ENCODE results near the gene CCNT1.

CCNT1 gene

DNA sequence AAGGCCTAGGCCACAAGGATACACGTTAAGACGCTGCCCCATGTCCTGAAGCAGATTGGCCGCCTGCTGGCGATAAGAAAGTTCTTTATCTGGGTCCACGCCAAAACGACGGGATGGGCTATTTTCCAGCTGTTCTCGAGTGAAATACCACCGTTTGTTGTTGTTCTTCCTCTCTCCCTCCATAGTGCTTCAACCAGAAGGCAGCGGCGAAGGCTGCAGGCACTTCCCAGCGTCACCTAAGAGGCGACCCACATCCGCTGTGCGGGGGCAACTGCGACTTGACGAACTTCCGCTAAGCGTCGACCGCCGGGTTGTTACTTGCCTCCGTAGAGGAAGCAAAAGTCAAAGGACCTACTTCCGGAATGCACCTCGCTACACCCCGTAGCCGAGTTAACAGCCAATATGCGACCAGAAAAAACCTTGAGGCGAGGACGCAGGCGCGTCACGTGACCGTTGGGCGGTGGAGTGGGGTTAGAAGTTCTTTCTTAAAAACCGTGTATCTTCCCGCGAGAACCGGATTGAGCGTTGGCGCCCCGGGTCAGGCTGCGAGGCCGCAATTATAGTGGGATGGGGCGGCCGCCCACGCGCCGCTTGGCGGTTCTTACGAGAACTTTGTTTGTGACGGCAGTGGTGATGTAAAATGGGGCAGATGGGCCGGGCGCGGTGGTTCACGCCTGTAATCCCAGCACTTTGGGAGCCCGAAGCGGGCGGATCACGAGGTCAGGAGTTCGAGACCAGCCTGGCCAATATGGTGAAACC is at the start of gene CCNT1:
TSS of gene CCNT1 (minus strand) at position 215 of the 759 bp plus-strand sequence. CDS start at position 183, 32 bp downstream.
- Histone ChIP-seq H3K36me3 (ENCODE audit: control insufficient read depth in 1 of 2, insufficient read depth in 2 of 2, low read length in 2 of 2) (peaks cover 0 to 23% of the 10 kb centered on the region in 2 donors), H3K27ac (ENCODE audit: low read depth, low read length) (peak within 1 kb of the TSS; percentile 94), H3K9ac (ENCODE audit: low read depth in 1 of 2, low read length in 2 of 2) (peak within 1 kb of the TSS; percentile 92 to 99), H3K4me3 (ENCODE audit: low read depth in 1 of 2, low read length in 2 of 2) (peak within 1 kb of the TSS; percentile 90 to 98), H3K9me3 (ENCODE audit: control insufficient read depth in 1 of 2, low read length in 2 of 2) (peaks cover 6 to 7% of the 10 kb centered on the region in 2 donors), H3K27me3 (ENCODE audit: control insufficient read depth in 1 of 2, insufficient read depth in 2 of 2, low read length in 2 of 2) (no peaks in the 10 kb centered on the region), H3K4me1 (ENCODE audit: control insufficient read depth in 1 of 2, insufficient read depth in 2 of 2, low read length in 2 of 2) (peaks cover 14 to 30% of the 10 kb centered on the region in 2 donors)

DNA sequence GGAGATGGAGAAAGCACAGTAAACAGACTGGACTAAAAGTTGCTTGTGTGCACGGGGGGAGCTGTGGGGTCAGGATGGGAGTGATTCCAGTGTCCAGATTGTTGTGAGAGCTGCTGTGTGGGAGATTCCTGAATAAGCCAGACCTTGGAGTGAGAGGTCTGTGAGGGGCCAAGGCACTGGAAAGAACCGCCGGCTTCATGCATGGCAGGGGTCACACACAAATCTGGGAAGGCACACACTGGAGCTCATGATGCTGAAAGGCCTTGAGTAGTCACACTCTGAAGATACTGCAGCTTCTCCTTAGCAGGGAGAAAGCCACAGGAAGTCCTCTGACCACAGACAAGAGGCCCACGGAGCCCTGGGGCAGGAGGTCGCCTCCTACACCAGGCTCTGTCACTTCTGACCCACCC is 49.3 kb upstream of the CCNT1 start:
- H3K4me1 ChIP-seq (ENCODE audit: control insufficient read depth in 1 of 2, insufficient read depth in 2 of 2, low read length in 2 of 2) = peaks cover 5 to 7% of the 10 kb centered on the region in 2 donors
- H3K27me3 ChIP-seq (ENCODE audit: control insufficient read depth in 1 of 2, insufficient read depth in 2 of 2, low read length in 2 of 2) = no peaks in the 10 kb centered on the region
- no peak overlapping the region for H3K27ac ChIP-seq (ENCODE audit: low read depth, low read length)
- H3K36me3 ChIP-seq (ENCODE audit: control insufficient read depth in 1 of 2, insufficient read depth in 2 of 2, low read length in 2 of 2) = peaks cover 12 to 41% of the 10 kb centered on the region in 2 donors
- H3K4me3 ChIP-seq (ENCODE audit: low read depth in 1 of 2, low read length in 2 of 2) = no peak overlapping the region
- no peaks in the 10 kb centered on the region for H3K9me3 ChIP-seq (ENCODE audit: control insufficient read depth in 1 of 2, low read length in 2 of 2)
- no peak overlapping the region for H3K9ac ChIP-seq (ENCODE audit: low read depth in 1 of 2, low read length in 2 of 2)

DNA sequence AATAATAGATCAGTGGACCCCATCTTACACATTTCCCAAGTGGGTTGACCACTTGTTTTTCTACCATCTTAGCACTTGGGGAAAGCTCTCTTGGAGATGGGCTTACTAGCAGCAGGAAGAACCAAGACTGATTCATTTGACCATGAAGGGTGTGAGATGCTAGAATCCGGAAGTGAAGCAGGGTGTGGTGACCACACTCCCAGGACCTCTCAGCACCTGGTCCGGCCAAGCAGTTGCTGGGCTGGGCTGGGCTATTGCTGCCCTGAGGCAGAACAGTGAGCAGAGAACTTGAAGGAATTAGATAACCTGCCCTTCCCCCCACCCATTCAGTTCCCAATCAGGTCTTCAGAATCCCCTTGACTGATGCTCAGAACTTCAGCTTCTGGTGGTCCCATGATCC is 48.0 kb upstream of the CCNT1 start:
- peaks cover 5 to 7% of the 10 kb centered on the region in 2 donors for H3K4me1 ChIP-seq (ENCODE audit: control insufficient read depth in 1 of 2, insufficient read depth in 2 of 2, low read length in 2 of 2)
- no peak overlapping the region for H3K9ac ChIP-seq (ENCODE audit: low read depth in 1 of 2, low read length in 2 of 2)
- H3K4me3 ChIP-seq (ENCODE audit: low read depth in 1 of 2, low read length in 2 of 2) = no peak overlapping the region
- peaks cover 5 to 38% of the 10 kb centered on the region in 2 donors for H3K36me3 ChIP-seq (ENCODE audit: control insufficient read depth in 1 of 2, insufficient read depth in 2 of 2, low read length in 2 of 2)
- no peak overlapping the region for H3K27ac ChIP-seq (ENCODE audit: low read depth, low read length)
- H3K9me3 ChIP-seq (ENCODE audit: control insufficient read depth in 1 of 2, low read length in 2 of 2) = no peaks in the 10 kb centered on the region
- no peaks in the 10 kb centered on the region for H3K27me3 ChIP-seq (ENCODE audit: control insufficient read depth in 1 of 2, insufficient read depth in 2 of 2, low read length in 2 of 2)

DNA sequence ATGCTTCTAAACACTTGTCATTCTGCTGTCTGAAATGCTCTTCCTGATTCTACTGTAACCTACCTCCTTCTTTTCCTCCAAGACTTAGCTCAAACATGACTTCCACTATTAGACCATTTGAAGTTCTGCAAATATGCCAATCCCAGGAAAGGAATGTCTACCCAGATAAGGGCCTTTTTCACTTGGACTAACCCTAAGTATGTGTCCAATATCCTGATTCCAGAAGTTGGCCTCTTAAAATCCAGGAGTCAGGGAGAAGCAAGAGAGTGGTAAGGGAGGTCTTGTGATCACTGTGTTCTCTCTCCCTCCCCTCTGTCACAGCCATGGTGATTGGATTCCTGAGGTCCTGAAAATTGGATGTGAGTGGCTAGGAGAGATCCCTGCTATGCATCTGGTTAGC is 42.2 kb upstream of the CCNT1 start:
- Histone ChIP-seq H3K9ac (ENCODE audit: low read depth in 1 of 2, low read length in 2 of 2) (no peak overlapping the region), H3K27ac (ENCODE audit: low read depth, low read length) (no peak overlapping the region), H3K27me3 (ENCODE audit: control insufficient read depth in 1 of 2, insufficient read depth in 2 of 2, low read length in 2 of 2) (no peaks in the 10 kb centered on the region), H3K4me3 (ENCODE audit: low read depth in 1 of 2, low read length in 2 of 2) (no peak overlapping the region), H3K9me3 (ENCODE audit: control insufficient read depth in 1 of 2, low read length in 2 of 2) (no peaks in the 10 kb centered on the region), H3K4me1 (ENCODE audit: control insufficient read depth in 1 of 2, insufficient read depth in 2 of 2, low read length in 2 of 2) (no peaks in the 10 kb centered on the region), H3K36me3 (ENCODE audit: control insufficient read depth in 1 of 2, insufficient read depth in 2 of 2, low read length in 2 of 2) (no peaks in the 10 kb centered on the region)

DNA sequence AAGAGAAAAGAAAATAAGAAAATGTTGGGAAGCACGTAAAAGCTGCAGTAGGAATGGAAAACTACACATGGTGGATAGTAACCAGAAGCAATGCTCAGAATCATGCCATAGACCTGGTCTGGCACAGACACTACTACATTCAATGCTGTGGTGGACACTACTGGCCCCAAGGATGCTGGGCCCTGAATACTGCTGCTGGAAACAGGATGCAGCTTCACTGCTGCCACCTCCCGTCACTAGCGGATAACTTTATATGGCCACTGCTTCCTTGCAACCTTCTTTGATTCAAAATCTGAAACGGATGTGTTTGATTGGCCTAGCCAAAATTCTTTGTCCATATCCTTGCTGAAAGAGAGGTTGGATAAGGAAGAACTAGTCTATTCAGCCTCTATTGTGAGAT is 41.7 kb upstream of the CCNT1 start:
- Histone ChIP-seq H3K36me3 (ENCODE audit: control insufficient read depth in 1 of 2, insufficient read depth in 2 of 2, low read length in 2 of 2) (no peaks in the 10 kb centered on the region), H3K9me3 (ENCODE audit: control insufficient read depth in 1 of 2, low read length in 2 of 2) (no peaks in the 10 kb centered on the region), H3K27ac (ENCODE audit: low read depth, low read length) (no peak overlapping the region), H3K27me3 (ENCODE audit: control insufficient read depth in 1 of 2, insufficient read depth in 2 of 2, low read length in 2 of 2) (no peaks in the 10 kb centered on the region), H3K4me1 (ENCODE audit: control insufficient read depth in 1 of 2, insufficient read depth in 2 of 2, low read length in 2 of 2) (no peaks in the 10 kb centered on the region), H3K9ac (ENCODE audit: low read depth in 1 of 2, low read length in 2 of 2) (no peak overlapping the region), H3K4me3 (ENCODE audit: low read depth in 1 of 2, low read length in 2 of 2) (no peak overlapping the region)

DNA sequence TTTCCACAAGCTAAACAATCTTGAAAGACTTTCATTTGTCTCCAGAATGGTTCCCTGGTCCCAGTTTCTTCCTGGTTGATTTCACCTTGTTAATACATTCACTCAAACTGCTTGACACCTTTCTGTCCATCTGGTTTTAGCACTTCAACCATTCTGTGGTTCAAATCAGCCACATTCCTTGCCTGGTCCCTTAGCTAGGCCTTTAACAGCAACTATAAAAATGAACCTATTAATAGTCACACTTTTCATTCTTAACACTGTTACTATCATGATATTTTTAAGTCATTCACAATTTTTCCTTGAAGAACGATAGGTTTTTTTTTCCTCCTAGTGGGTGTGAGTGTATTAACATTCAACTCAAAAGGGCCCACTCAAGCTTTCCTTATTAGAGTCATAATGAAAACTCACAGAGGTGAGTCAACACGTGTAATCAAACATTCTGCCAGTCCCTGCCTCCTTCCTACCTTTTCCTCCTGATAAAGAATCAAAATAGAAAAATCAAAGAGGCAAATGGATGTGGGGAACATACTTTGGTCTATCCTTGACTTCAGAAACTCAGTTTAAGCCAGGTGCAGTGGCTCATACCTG is 34.4 kb upstream of the CCNT1 start:
- H3K27me3 ChIP-seq (ENCODE audit: control insufficient read depth in 1 of 2, insufficient read depth in 2 of 2, low read length in 2 of 2) = no peaks in the 10 kb centered on the region
- no peak overlapping the region for H3K27ac ChIP-seq (ENCODE audit: low read depth, low read length)
- no peaks in the 10 kb centered on the region for H3K36me3 ChIP-seq (ENCODE audit: control insufficient read depth in 1 of 2, insufficient read depth in 2 of 2, low read length in 2 of 2)
- H3K4me1 ChIP-seq (ENCODE audit: control insufficient read depth in 1 of 2, insufficient read depth in 2 of 2, low read length in 2 of 2) = no peaks in the 10 kb centered on the region
- H3K9ac ChIP-seq (ENCODE audit: low read depth in 1 of 2, low read length in 2 of 2) = no peak overlapping the region
- no peaks in the 10 kb centered on the region for H3K9me3 ChIP-seq (ENCODE audit: control insufficient read depth in 1 of 2, low read length in 2 of 2)
- H3K4me3 ChIP-seq (ENCODE audit: low read depth in 1 of 2, low read length in 2 of 2) = no peak overlapping the region

DNA sequence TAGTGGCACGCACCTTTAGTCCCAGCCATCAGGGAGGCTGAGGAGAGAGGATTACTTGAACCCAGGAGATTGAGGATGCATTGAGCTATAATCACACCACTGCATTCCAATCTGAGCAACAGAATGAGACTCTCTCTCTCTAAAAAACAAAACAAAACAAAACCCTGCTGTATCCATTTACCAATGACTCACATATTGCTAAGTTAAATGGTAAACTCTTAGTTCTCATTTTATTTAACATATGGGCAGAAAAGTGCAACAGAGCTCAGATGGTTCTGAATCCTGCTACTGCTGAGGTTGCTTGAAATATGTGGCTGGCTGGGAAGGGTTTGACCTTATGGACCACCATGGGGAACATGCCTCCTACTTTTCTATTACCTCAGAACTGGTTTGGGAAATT is 33.7 kb upstream of the CCNT1 start:
- Histone ChIP-seq H3K36me3 (ENCODE audit: control insufficient read depth in 1 of 2, insufficient read depth in 2 of 2, low read length in 2 of 2) (no peaks in the 10 kb centered on the region), H3K27me3 (ENCODE audit: control insufficient read depth in 1 of 2, insufficient read depth in 2 of 2, low read length in 2 of 2) (no peaks in the 10 kb centered on the region), H3K4me1 (ENCODE audit: control insufficient read depth in 1 of 2, insufficient read depth in 2 of 2, low read length in 2 of 2) (no peaks in the 10 kb centered on the region), H3K4me3 (ENCODE audit: low read depth in 1 of 2, low read length in 2 of 2) (no peak overlapping the region), H3K27ac (ENCODE audit: low read depth, low read length) (no peak overlapping the region), H3K9me3 (ENCODE audit: control insufficient read depth in 1 of 2, low read length in 2 of 2) (no peaks in the 10 kb centered on the region), H3K9ac (ENCODE audit: low read depth in 1 of 2, low read length in 2 of 2) (no peak overlapping the region)

DNA sequence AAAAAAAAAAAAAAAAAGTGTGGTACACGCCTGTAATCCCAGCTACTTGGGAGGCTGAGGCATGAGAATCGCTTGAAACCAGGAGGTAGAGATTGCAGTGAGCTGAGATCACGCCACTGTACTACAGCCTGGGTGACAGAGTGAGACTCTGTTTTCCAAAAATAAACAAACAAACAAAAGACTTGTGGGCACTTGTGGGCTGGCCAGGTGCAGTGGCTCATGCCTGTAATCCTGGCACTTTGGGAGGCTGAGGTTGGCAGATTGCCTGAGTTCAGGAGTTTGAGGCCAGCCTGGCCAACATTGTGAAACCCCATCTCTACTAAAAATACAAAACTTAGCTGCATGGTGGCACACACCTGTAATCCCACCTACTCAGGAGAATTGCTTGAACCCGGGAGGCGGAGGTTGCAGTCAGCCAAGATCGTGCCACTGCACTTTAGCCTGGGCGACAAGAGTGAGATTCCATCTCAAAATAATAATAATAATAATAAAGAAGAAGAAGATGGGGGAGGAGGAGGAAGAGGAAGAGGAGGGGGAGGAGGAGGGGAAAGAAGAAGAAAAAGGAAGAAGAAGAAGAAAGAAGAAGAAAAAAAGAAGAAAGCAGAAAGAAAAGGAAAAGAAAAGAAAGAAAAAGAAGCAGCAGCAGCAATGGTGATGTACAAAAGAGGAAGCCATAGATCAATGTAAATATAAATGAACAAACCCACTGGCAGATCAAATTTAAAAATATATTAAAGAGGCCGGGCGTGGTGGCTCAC is 27.9 kb upstream of the CCNT1 start:
- Histone ChIP-seq H3K4me1 (ENCODE audit: control insufficient read depth in 1 of 2, insufficient read depth in 2 of 2, low read length in 2 of 2) (no peaks in the 10 kb centered on the region), H3K27me3 (ENCODE audit: control insufficient read depth in 1 of 2, insufficient read depth in 2 of 2, low read length in 2 of 2) (peaks cover 0 to 4% of the 10 kb centered on the region in 2 donors), H3K9me3 (ENCODE audit: control insufficient read depth in 1 of 2, low read length in 2 of 2) (no peaks in the 10 kb centered on the region), H3K36me3 (ENCODE audit: control insufficient read depth in 1 of 2, insufficient read depth in 2 of 2, low read length in 2 of 2) (no peaks in the 10 kb centered on the region), H3K27ac (ENCODE audit: low read depth, low read length) (no peak overlapping the region), H3K4me3 (ENCODE audit: low read depth in 1 of 2, low read length in 2 of 2) (no peak overlapping the region), H3K9ac (ENCODE audit: low read depth in 1 of 2, low read length in 2 of 2) (no peak overlapping the region)

DNA sequence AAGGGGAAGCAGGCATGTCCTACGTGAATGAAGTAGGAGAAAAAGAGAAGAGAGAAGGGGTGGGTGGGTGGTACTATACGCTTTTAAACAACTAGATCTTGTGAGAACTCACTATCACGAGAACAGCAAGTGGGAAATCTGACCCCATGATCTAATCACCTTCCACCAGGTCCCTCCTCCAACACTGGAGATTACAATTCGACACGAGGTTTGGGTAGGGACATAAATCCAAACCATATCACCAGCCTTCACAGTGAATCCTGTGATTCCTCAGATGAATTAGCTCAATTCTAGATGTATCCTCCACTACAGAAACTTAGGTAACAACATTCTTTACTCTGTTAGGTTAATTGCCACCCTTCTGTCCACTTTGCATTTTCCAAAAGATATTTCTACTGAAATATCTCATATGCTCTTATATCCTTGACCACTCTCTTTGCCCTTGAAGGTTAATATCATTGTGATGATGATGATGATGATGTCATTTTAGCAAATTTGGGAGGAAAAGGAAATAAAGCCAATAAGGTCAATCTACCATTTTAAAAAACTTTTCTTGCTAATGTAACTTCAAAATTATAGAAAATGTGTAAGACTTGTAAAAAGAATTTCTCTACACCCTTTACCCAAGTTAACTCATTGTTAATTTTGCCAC is 23.2 kb upstream of the CCNT1 start:
- Histone ChIP-seq H3K4me1 (ENCODE audit: control insufficient read depth in 1 of 2, insufficient read depth in 2 of 2, low read length in 2 of 2) (no peaks in the 10 kb centered on the region), H3K9ac (ENCODE audit: low read depth in 1 of 2, low read length in 2 of 2) (no peak overlapping the region), H3K36me3 (ENCODE audit: control insufficient read depth in 1 of 2, insufficient read depth in 2 of 2, low read length in 2 of 2) (no peaks in the 10 kb centered on the region), H3K4me3 (ENCODE audit: low read depth in 1 of 2, low read length in 2 of 2) (no peak overlapping the region), H3K27me3 (ENCODE audit: control insufficient read depth in 1 of 2, insufficient read depth in 2 of 2, low read length in 2 of 2) (peaks cover 0 to 4% of the 10 kb centered on the region in 2 donors), H3K9me3 (ENCODE audit: control insufficient read depth in 1 of 2, low read length in 2 of 2) (no peaks in the 10 kb centered on the region), H3K27ac (ENCODE audit: low read depth, low read length) (no peak overlapping the region)

DNA sequence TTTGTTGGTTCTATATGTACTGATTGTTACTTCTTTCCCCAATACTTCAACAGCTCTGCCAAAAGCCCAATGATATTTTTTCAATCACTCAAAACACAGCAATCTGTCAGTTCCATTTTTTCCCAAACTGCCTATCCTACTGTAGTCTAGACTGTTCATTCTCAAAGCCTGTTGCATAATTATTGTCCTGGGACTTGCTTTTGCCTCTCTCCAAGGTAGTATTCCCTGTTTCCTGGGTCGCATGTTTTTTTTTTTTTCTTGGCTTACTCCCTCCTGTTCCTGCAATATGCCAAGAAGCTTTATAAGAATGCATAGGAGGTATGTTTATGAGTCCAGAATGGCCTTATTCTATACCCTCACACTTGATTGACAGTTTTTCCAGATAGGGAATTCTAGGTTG is 19.9 kb upstream of the CCNT1 start:
- Histone ChIP-seq H3K4me3 (ENCODE audit: low read depth in 1 of 2, low read length in 2 of 2) (no peak overlapping the region), H3K9me3 (ENCODE audit: control insufficient read depth in 1 of 2, low read length in 2 of 2) (no peaks in the 10 kb centered on the region), H3K27me3 (ENCODE audit: control insufficient read depth in 1 of 2, insufficient read depth in 2 of 2, low read length in 2 of 2) (peaks cover 0 to 4% of the 10 kb centered on the region in 2 donors), H3K36me3 (ENCODE audit: control insufficient read depth in 1 of 2, insufficient read depth in 2 of 2, low read length in 2 of 2) (no peaks in the 10 kb centered on the region), H3K4me1 (ENCODE audit: control insufficient read depth in 1 of 2, insufficient read depth in 2 of 2, low read length in 2 of 2) (no peaks in the 10 kb centered on the region), H3K27ac (ENCODE audit: low read depth, low read length) (no peak overlapping the region), H3K9ac (ENCODE audit: low read depth in 1 of 2, low read length in 2 of 2) (no peak overlapping the region)

Measured in duodenal mucosa (tissue), 2 donors.